Measurements from ENCODE around the gene LYPD5. TPM values are rescaled to one million over a fixed set of nuclear protein-coding genes. Genes with fewer than 3 reads are reported as not detected.

LYPD5 gene
- total RNA-seq, 1 donor from 2014 or later, result 0.85 TPM

- no peaks in the 10 kb centered on the region for H3K36me3 Mint-ChIP-seq
- no peak overlapping the region for H3K27ac Mint-ChIP-seq
- TF ChIP-seq CTCF (conservative IDR thresholded peaks at IDR 0.05), result no peak
- DNase-seq (ENCODE audit: extremely low spot score, unreplicated experiment), result no peak
- no peak overlapping the region for H3K4me3 Mint-ChIP-seq
- no peaks in the 10 kb centered on the region for H3K9me3 Mint-ChIP-seq
- peaks cover 5% of the 10 kb centered on the region for H3K27me3 Mint-ChIP-seq
- peaks cover 36% of the 10 kb centered on the region for H3K4me1 Mint-ChIP-seq (ENCODE audit: unreplicated experiment)
Observed at GRCh38 chr19:43782689-43783231, 19.5 kb downstream of the LYPD5 start.

GRCh38 chr19:43782311-43782660 is 20.0 kb downstream of the LYPD5 start:
- TF ChIP-seq CTCF (conservative IDR thresholded peaks at IDR 0.05), result no peak
- Mint-ChIP-seq H3K36me3 (no peaks in the 10 kb centered on the region), H3K4me3 (no peak overlapping the region), H3K4me1 (ENCODE audit: unreplicated experiment) (peaks cover 39% of the 10 kb centered on the region), H3K27me3 (peaks cover 5% of the 10 kb centered on the region), H3K27ac (no peak overlapping the region), H3K9me3 (no peaks in the 10 kb centered on the region)
- no peak for DNase-seq (ENCODE audit: extremely low spot score, unreplicated experiment)

- peak overlapping the region; percentile 66 for H3K27ac Mint-ChIP-seq
- no peak overlapping the region for H3K4me3 Mint-ChIP-seq
- no peak for TF ChIP-seq CTCF (conservative IDR thresholded peaks at IDR 0.05)
- no peak for DNase-seq (ENCODE audit: extremely low spot score, unreplicated experiment)
- H3K4me1 Mint-ChIP-seq (ENCODE audit: unreplicated experiment), result peaks cover 44% of the 10 kb centered on the region
- H3K27me3 Mint-ChIP-seq, result peaks cover 5% of the 10 kb centered on the region
- H3K36me3 Mint-ChIP-seq, result no peaks in the 10 kb centered on the region
- H3K9me3 Mint-ChIP-seq, result no peaks in the 10 kb centered on the region
Observed at GRCh38 chr19:43781630-43782310, 20.5 kb downstream of the LYPD5 start.

GRCh38 chr19:43780706-43781525 is 21.3 kb downstream of the LYPD5 start, which contains the start of gene KCNN4:
TSS of gene KCNN4 (minus strand) at chr19:43780973. CDS start at chr19:43780861, 112 bp downstream.
- peaks cover 5% of the 10 kb centered on the region for H3K27me3 Mint-ChIP-seq
- H3K4me1 Mint-ChIP-seq (ENCODE audit: unreplicated experiment), result peaks cover 44% of the 10 kb centered on the region
- no peaks in the 10 kb centered on the region for H3K9me3 Mint-ChIP-seq
- H3K27ac Mint-ChIP-seq, result peak within 1 kb of the TSS; percentile 74
- no peaks in the 10 kb centered on the region for H3K36me3 Mint-ChIP-seq
- TF ChIP-seq CTCF (conservative IDR thresholded peaks at IDR 0.05), result no peak
- no peak for DNase-seq (ENCODE audit: extremely low spot score, unreplicated experiment)
- peak within 1 kb of the TSS; percentile 57 for H3K4me3 Mint-ChIP-seq

- Mint-ChIP-seq H3K36me3 (no peaks in the 10 kb centered on the region), H3K4me1 (ENCODE audit: unreplicated experiment) (peaks cover 47% of the 10 kb centered on the region), H3K27ac (peak overlapping the region; percentile 74), H3K9me3 (no peaks in the 10 kb centered on the region), H3K27me3 (peaks cover 11% of the 10 kb centered on the region), H3K4me3 (peak overlapping the region; percentile 57)
- DNase-seq (ENCODE audit: extremely low spot score, unreplicated experiment), result no peak
- no peak for TF ChIP-seq CTCF (conservative IDR thresholded peaks at IDR 0.05)
Observed at GRCh38 chr19:43779820-43780219, 22.4 kb downstream of the LYPD5 start.

All from type B pancreatic cell (in vitro differentiated cells).